Neuron (in vitro differentiated cells): Measurements from ENCODE around the gene AP4E1.
"Not testable (repeated sequence)": the region's sequence is repeated elsewhere in the genome, so short reads cannot be mapped to it uniquely, and the experiment has no call there.

Source experiments
- H2AFZ ChIP-seq: one replicate; pipeline ENCODE4 v1.6.1; 2013; ENCODE audit warnings: low read depth, mild to moderate bottlenecking, inconsistent platforms, low read length, moderate library complexity
- H3K27me3 ChIP-seq: one replicate; pipeline ENCODE4 v1.6.1; 2013; ENCODE audit warnings: low read length; ENCODE audit not compliant: insufficient read depth
- H3K36me3 ChIP-seq: one replicate; pipeline ENCODE4 v1.6.1; 2013; ENCODE audit warnings: low read length; ENCODE audit not compliant: insufficient read depth
- H3K4me1 ChIP-seq: one replicate; pipeline ENCODE4 v1.6.1; 2013; ENCODE audit warnings: low read length; ENCODE audit not compliant: insufficient read depth
- H3K4me3 ChIP-seq: 2 replicates; pipeline ENCODE4 v1.5.1; 2013; ENCODE audit warnings: mild to moderate bottlenecking, low read length, moderate library complexity
- H3K9me3 ChIP-seq: one replicate; pipeline ENCODE4 v1.6.1; 2013; ENCODE audit warnings: low read length

The AP4E1 gene

GRCh38 chr15:50908209-50909009 lies at the start of gene AP4E1:
Gene AP4E1 (plus strand): TSS chr15:50908683. CDS start chr15:50908779, 96 bp downstream.
- H3K4me3 ChIP-seq, result peak within 1 kb of the TSS; percentile 97
- H3K9me3 ChIP-seq, result no peaks in the 10 kb centered on the region
- H2AFZ ChIP-seq, result peak within 1 kb of the TSS; percentile 99
- H3K27me3 ChIP-seq, result no peaks in the 10 kb centered on the region
- H3K4me1 ChIP-seq, result peaks cover 11% of the 10 kb centered on the region
- H3K36me3 ChIP-seq, result peaks cover 10% of the 10 kb centered on the region

DNA sequence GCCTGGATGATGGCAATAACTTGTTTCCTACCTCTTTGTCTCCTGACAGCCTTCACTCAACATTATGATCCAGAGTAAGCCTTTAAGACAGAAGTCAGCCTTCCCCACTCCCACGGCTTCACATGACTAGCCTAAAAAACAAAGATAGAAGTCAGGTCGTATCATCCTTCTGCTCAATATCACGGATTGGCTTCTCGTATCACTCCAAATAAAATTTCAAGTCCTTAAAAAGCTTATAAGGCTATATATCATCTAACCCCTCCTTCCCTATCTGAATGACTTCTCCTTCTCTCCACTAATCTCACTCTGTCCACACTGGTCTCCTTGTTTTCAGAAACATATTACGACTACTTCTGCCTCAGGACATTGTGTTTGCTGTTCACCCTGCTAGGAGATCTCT lies 47.7 kb upstream of the AP4E1 start:
- Histone ChIP-seq H3K4me1 (peaks cover 6% of the 10 kb centered on the region), H2AFZ (no peak overlapping the region), H3K9me3 (no peaks in the 10 kb centered on the region), H3K36me3 (no peaks in the 10 kb centered on the region), H3K4me3 (no peak overlapping the region), H3K27me3 (no peaks in the 10 kb centered on the region)

DNA sequence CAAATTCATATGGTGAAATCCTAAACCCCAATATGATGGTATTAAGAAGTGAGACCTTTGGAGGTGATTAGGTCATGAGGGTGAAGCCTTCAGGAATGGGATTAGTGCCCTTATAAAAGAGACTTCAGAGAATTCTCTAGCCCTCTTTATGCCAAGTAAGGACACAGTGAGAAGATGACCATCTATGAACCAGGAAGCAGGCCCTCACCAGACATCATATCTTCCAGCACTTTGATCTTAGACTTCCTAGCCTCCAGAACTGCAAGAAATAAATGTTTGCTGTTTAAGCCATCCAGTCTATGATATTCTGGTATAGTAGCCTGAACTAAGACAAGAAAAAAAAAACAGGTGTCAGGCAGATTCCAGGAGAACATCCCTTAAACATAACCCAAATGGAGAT lies 45.9 kb upstream of the AP4E1 start:
- no peak overlapping the region for H3K4me3 ChIP-seq
- H2AFZ ChIP-seq, result no peak overlapping the region
- no peaks in the 10 kb centered on the region for H3K36me3 ChIP-seq
- peaks cover 3% of the 10 kb centered on the region for H3K4me1 ChIP-seq
- no peaks in the 10 kb centered on the region for H3K27me3 ChIP-seq
- no peaks in the 10 kb centered on the region for H3K9me3 ChIP-seq

DNA sequence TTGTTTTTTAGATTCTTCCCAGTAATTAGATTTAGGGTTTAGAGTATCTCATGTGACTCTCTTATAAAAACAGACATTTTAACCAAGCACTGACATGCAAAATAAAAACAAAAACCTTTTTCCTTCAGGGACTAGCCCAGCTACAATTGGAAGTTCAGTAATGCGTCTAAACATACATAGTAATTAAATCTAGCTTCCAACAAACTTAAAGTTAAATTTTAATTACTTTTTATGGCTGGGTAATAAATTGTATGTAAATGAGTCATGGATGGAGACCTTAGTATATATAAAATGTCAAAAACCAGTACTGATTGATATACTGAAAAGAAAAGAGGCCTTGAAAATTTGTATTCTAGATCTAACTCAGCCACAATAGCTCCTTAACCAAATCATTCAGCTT lies 43.6 kb upstream of the AP4E1 start:
- no peaks in the 10 kb centered on the region for H3K27me3 ChIP-seq
- peaks cover 3% of the 10 kb centered on the region for H3K4me1 ChIP-seq
- H3K36me3 ChIP-seq, result no peaks in the 10 kb centered on the region
- no peak overlapping the region for H2AFZ ChIP-seq
- no peaks in the 10 kb centered on the region for H3K9me3 ChIP-seq
- H3K4me3 ChIP-seq, result no peak overlapping the region

DNA sequence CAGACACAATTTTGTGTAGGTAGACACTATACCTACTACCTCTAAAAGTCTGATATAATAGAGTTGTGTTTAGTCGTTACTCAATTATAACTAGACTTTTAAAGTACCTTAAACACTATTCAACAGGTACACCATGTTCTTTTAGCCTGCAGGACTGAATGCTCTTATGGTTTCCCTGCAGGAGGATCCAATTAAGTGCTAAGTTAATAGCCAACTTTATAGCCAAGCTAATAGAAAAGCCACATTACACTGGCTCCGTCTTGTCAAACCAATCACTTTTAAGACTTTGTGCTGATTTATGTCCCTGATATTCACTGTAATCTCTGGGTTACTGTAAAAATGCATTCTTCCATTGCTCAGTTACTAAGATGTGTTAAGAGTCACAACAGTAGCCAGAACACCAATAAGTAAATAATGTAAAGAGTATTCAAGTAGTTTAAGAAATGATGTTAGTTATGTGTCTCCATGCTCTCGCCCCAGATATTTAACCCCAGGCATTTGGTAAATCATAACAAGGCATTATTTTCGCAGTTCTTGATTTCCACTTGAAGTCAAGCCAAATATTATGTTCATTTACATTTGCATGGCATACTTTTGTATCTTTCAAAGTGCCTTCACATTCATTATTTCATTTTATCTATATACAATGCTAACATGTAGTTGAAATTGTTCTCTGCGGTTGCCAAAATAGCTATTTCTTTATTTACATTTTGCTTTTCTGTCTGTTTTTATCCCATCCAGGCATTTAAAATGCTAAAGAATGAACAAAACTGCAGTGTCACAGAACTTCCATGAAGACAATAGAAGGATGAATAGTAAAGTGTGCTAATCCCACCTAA lies 42.7 kb upstream of the AP4E1 start:
- H3K4me1 ChIP-seq, result peaks cover 3% of the 10 kb centered on the region
- H2AFZ ChIP-seq, result no peak overlapping the region
- H3K9me3 ChIP-seq, result no peaks in the 10 kb centered on the region
- no peaks in the 10 kb centered on the region for H3K36me3 ChIP-seq
- no peak overlapping the region for H3K4me3 ChIP-seq
- no peaks in the 10 kb centered on the region for H3K27me3 ChIP-seq

DNA sequence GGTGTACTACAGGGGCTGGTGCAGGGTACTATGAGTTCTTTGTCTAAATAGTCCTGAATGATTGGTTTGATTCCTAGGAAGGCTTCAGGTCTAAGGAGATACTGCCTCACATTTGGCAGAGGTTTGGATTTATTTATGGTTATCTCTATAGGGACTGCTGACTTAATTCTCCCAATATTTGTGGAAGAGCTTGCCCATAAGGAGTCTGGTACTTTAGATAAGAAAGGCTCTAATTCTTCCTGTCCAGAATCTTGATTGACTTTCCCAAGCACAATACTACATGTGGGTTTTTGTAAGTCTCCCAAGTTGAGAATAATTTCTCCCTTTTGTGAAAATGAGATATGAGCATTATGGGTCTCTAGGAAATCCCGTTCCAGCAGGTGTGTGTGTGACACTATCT lies 36.7 kb upstream of the AP4E1 start:
- H2AFZ ChIP-seq, result no peak overlapping the region
- H3K36me3 ChIP-seq, result no peaks in the 10 kb centered on the region
- H3K4me1 ChIP-seq, result no peaks in the 10 kb centered on the region
- H3K4me3 ChIP-seq, result no peak overlapping the region
- H3K27me3 ChIP-seq, result no peaks in the 10 kb centered on the region
- H3K9me3 ChIP-seq, result no peaks in the 10 kb centered on the region

- Histone ChIP-seq H3K27me3 (no peaks in the 10 kb centered on the region), H3K4me1 (no peaks in the 10 kb centered on the region), H3K4me3 (no peak overlapping the region), H3K36me3 (no peaks in the 10 kb centered on the region), H3K9me3 (no peaks in the 10 kb centered on the region), H2AFZ (no peak overlapping the region)
Measured at GRCh38 chr15:50872832-50873426, 35.6 kb upstream of the AP4E1 start.

DNA sequence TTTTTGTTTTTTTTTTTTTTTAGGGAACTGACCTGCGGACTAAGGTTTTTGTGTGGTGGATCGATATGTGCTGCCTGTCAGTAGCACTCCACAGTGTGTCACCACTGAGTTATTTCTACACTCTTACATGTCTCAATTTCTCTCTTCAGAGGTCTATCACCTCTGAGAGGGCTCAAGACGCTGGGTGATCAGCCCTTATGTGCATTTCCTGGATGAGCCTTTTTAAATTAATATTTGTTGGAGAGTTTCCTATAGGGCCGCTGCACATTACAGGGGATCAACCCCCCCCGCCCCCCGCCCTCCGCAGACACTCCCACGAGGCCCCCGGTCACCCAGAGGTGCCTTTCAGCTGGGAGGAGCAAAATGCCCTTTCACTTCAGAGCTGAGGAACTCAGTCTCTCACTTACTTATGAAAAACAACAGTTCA lies 34.5 kb upstream of the AP4E1 start:
- H2AFZ ChIP-seq, result no peak overlapping the region
- H3K4me1 ChIP-seq, result no peaks in the 10 kb centered on the region
- no peak overlapping the region for H3K4me3 ChIP-seq
- H3K27me3 ChIP-seq, result no peaks in the 10 kb centered on the region
- no peaks in the 10 kb centered on the region for H3K36me3 ChIP-seq
- H3K9me3 ChIP-seq, result no peaks in the 10 kb centered on the region

DNA sequence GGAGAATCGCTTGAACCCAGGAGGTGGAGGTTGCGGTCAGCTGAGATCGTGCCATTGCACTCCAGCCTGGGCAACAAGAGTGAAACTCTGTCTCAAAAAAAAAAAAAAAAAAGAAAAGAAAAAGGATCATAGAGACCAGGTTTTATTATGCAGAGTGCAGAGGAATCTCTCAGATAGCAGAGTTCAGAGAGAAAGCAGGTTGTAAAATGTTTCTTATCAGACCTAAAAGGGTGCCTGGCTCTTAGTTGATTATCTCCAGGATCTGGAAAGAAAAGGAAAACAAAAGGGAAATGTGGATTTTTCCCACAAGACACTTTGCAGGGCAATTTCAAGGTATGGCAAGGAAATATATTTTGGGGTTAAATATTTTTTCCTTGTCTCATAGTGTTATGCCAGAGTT lies 33.2 kb upstream of the AP4E1 start:
- not testable (repeated sequence) for H3K4me1 ChIP-seq, H3K36me3 ChIP-seq

GRCh38 chr15:50876260-50876988 lies 32.1 kb upstream of the AP4E1 start:
- Histone ChIP-seq H3K36me3 (no peaks in the 10 kb centered on the region), H3K4me1 (no peaks in the 10 kb centered on the region), H2AFZ (peak overlapping the region; percentile 82), H3K4me3 (peak overlapping the region; percentile 34), H3K27me3 (no peaks in the 10 kb centered on the region), H3K9me3 (no peaks in the 10 kb centered on the region)

More for the DNA sequence above, 33.2 kb upstream of the AP4E1 start:
- H3K9me3 ChIP-seq, H3K4me3 ChIP-seq, H3K27me3 ChIP-seq, H2AFZ ChIP-seq: not testable (repeated sequence)

- H3K9me3 ChIP-seq, result no peaks in the 10 kb centered on the region
- peak overlapping the region; percentile 34 for H3K4me3 ChIP-seq
Measured at GRCh38 chr15:50876989-50877360, 31.5 kb upstream of the AP4E1 start.

GRCh38 chr15:50879016-50879617 lies 29.4 kb upstream of the AP4E1 start:
- no peak overlapping the region for H3K4me3 ChIP-seq
- no peaks in the 10 kb centered on the region for H3K4me1 ChIP-seq
- H3K9me3 ChIP-seq, result no peaks in the 10 kb centered on the region
- no peaks in the 10 kb centered on the region for H3K27me3 ChIP-seq
- H3K36me3 ChIP-seq, result no peaks in the 10 kb centered on the region
- H2AFZ ChIP-seq, result no peak overlapping the region

More at GRCh38 chr15:50876989-50877360, 31.5 kb upstream of the AP4E1 start:
- no peaks in the 10 kb centered on the region for H3K36me3 ChIP-seq
- H3K27me3 ChIP-seq, result no peaks in the 10 kb centered on the region
- peak overlapping the region; percentile 82 for H2AFZ ChIP-seq
- no peaks in the 10 kb centered on the region for H3K4me1 ChIP-seq
